Activated effector memory CD4-positive, alpha-beta T cell treated with anti-CD3 and anti-CD28 coated beads, Interleukin-2, amount 50 U/mL, for 16 hours (primary cell): ENCODE results near the gene NYAP1.
"Not testable (repeated sequence)": the region's sequence is repeated elsewhere in the genome, so short reads cannot be mapped to it uniquely, and the experiment has no call there.

Experiments used
- DNase-seq: peaks from one replicate; pipeline ENCODE4 v3.0.0-alpha.2; 2020

The NYAP1 gene

GRCh38 chr7:100484673-100485045 lies 932 bp downstream of the NYAP1 start:
- DNase-seq = no peak

DNA sequence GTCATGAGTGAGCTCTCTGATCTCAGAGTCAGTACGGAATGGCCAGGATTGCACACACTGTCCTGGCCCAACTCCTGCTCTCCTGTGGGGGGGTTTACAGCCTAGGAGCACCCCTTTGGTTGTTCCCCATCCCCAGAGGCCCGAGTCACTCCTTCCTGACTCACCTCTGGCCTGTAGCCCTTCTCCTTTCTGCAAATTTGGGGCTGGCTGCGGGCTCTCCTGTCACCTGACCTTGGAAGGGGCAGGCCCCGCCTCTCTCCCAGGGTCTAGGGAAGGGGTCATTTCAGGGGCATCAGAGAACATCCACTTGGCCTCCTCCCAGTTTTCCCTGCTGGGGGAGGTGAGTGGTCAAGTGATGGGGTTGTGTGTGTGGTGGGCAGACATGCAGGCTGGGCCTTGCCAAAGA lies 1.7 kb downstream of the NYAP1 start:
- DNase-seq = no peak

- DNase-seq = no peak
Observed at GRCh38 chr7:100486111-100486636, 2.4 kb downstream of the NYAP1 start.

DNA sequence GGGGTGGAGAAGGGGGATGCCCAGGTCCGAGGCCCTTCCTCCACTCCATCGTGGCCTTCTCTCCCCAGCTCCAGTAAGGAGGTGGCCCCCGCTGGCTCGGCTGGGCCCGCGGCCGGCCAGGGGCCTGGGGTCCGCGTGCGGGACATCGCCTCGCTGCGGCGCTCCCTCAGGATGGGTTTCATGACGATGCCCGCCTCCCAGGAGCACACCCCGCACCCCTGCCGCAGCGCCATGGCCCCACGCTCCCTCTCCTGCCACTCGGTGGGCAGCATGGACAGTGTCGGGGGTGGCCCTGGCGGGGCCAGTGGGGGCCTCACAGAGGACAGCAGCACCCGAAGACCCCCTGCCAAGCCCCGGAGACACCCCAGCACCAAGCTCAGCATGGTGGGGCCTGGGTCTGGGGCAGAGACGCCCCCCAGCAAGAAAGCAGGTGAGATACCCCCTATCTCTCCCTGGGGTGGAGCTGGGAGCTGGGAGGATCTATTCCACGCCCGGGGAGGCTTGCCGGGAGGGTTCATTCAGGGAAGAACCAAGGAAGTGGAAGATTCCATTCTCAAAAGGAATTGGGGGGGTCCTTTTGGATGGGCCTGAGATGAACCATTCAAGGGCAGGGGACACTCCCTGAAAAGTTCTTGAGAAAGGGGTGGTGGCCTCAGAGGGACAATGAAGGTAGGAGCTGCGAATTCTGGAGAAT lies 3.2 kb downstream of the NYAP1 start:
- DNase-seq = no peak

DNA sequence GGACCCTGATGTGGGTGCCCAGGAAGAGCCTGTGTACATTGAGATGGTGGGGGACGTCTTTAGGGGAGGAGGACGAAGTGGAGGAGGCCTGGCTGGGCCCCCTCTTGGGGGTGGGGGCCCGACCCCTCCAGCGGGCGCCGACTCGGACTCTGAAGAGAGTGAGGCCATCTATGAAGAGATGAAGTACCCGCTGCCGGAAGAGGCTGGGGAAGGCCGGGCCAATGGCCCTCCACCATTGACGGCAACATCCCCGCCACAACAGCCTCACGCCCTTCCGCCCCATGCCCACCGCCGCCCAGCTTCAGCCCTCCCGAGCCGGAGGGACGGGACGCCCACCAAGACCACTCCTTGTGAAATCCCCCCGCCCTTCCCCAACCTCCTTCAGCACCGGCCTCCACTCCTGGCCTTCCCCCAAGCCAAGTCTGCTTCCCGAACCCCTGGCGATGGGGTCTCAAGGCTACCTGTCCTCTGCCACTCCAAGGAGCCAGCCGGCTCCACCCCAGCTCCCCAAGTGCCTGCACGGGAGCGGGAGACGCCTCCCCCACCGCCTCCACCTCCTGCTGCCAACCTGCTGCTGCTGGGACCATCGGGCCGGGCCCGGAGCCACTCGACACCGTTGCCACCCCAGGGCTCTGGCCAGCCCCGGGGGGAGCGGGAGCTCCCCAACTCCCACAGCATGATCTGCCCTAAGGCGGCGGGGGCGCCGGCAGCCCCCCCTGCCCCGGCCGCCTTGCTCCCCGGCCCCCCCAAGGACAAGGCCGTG lies 4.8 kb downstream of the NYAP1 start:
- no peak for DNase-seq

GRCh38 chr7:100489121-100489520 lies 5.4 kb downstream of the NYAP1 start:
- DNase-seq = no peak

DNA sequence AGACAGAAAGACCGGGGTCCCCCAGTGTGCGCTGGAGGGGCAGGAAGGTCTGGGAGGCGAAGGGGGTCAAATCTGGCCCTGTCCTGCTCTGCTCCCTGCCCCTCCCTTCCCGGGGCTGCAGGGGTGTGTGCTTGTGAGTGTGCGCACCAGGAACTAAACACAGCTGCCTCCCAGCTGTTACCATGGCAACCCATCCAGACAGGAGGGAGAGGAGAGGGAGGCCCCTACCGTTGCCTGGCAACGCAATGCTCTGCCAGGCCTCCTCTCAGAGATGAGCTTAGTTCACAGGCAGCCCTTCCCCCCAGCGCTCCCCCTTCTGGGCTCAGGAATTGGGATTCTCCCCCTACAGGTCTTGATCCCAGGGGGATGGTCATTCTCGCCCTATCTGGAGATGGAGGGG lies 6.1 kb downstream of the NYAP1 start:
- DNase-seq = no peak

- DNase-seq = no peak
Observed at GRCh38 chr7:100490483-100491191, 6.9 kb downstream of the NYAP1 start.

DNA sequence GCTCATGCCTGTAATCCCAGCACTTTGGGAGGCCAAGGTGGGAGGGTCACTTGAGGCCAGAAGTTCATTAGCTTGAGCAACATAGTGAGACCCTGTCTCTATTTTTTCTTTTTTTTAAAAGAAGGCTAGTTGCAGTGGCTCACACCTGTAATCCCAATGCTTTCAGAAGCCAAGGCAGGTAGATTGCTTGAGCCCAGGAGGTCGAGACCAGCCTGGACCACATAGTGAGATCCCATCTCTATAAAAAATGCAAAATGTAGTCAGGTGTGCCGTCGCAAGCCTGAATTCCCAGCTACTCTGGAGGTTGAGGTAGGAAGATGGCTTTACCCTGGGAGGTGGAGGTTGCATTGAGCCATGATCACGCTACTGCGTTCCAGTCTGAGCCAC lies 7.5 kb downstream of the NYAP1 start:
- no peak for DNase-seq

GRCh38 chr7:100492738-100493475 lies 9.2 kb downstream of the NYAP1 start:
- no peak for DNase-seq

- DNase-seq = peak; percentile 84
Observed at GRCh38 chr7:100493476-100494264, 9.9 kb downstream of the NYAP1 start.

DNA sequence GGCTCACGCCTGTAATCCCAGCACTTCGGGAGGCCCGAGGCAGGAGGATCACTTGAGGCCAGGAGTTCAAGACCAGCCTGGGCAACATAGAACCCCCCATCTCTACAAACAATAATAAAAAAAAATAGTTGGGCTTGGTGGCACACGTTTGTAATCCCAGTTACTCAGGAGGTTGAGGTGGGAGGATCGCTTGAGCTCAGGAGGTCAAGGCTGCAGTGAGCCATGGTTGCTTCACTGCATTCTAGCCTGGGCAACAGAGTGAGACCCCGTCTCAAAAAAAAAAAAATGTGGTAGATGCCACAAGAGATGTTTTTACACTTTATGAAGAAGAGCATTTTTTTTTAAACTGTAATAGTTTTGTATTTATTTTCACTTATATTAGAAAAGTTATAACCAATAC lies 12.8 kb downstream of the NYAP1 start:
- no peak for DNase-seq

GRCh38 chr7:100500743-100501142 lies 17.0 kb downstream of the NYAP1 start:
- DNase-seq = not testable (repeated sequence)

- DNase-seq = not testable (repeated sequence)
Observed at GRCh38 chr7:100504031-100504430, 20.3 kb downstream of the NYAP1 start.

DNA sequence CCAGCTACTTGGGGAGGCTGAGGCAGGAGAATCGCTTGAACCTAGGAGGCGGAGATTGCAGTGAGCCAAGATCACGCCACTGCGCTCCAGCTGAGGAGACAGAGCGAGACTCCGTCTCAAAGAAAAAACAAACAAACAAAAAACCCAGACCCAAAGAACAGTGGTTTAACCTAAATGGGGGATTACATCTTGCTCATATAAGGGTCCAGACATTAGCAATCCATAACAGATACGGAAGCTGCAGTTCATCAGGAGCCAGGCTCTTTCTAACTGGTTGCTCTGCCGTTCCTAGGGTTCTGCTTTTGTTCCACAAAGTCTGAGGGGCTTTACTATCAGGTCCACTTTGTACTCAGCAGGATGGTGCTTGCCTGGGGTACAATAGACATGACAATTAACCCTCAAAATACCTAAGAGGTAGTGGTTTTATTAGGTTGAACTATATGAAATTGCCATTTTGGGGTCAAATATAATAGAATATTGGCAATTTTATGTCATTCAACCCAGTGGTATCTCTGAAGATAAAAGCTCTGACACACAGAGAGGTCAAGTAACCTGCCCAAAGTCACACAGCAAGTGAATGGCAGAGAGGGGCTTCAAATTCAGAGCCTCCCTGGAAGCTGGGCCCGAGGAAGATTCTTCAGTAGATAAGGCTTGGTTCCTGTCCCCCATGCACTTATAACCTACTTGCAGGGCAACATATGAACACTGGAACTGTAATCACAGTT lies 21.3 kb downstream of the NYAP1 start:
- DNase-seq = no peak

- no peak for DNase-seq
Observed at GRCh38 chr7:100506356-100506923, 22.7 kb downstream of the NYAP1 start.

GRCh38 chr7:100509231-100509630 lies 25.5 kb downstream of the NYAP1 start:
- no peak for DNase-seq

- DNase-seq = no peak
Observed at GRCh38 chr7:100510437-100511239, 26.9 kb downstream of the NYAP1 start.

- no peak for DNase-seq
Observed at GRCh38 chr7:100513212-100513810, 29.6 kb downstream of the NYAP1 start.

GRCh38 chr7:100515072-100515532 lies 31.4 kb downstream of the NYAP1 start:
- DNase-seq = no peak
